HG03442 (cell line): Measurements from ENCODE around the gene FASLG.
"Not testable (repeated sequence)": the region's sequence is repeated elsewhere in the genome, so short reads cannot be mapped to it uniquely, and the experiment has no call there.

Source experiments
- ATAC-seq: cut with Tn5 transposase; IDR thresholded peaks from one replicate; pipeline ENCODE4 v1.9.1; 2021; ENCODE audit warnings: mild to moderate bottlenecking, moderate library complexity; ENCODE audit not compliant: unreplicated experiment

Gene FASLG

GRCh38 chr1:172658871-172659453 is at the start of gene FASLG:
Gene FASLG, plus strand, starts transcription at chr1:172659103. Its CDS starts 99 bp downstream, at chr1:172659202.
- no peak for ATAC-seq

- no peak for ATAC-seq
Observed at GRCh38 chr1:172609528-172609927, 49.4 kb upstream of the FASLG start.

- ATAC-seq = no peak
Observed at GRCh38 chr1:172612478-172612877, 46.4 kb upstream of the FASLG start.

GRCh38 chr1:172613294-172613693 is 45.6 kb upstream of the FASLG start:
- ATAC-seq = no peak

GRCh38 chr1:172616195-172616594 is 42.7 kb upstream of the FASLG start:
- ATAC-seq = no peak

- no peak for ATAC-seq
Observed at GRCh38 chr1:172616636-172617035, 42.3 kb upstream of the FASLG start.

- ATAC-seq = not testable (repeated sequence)
Observed at GRCh38 chr1:172620603-172621002, 38.3 kb upstream of the FASLG start.

- no peak for ATAC-seq
Observed at GRCh38 chr1:172622541-172622940, 36.4 kb upstream of the FASLG start.

- ATAC-seq = no peak
Observed at GRCh38 chr1:172623748-172624147, 35.2 kb upstream of the FASLG start.

- no peak for ATAC-seq
Observed at GRCh38 chr1:172626845-172627244, 32.1 kb upstream of the FASLG start.

GRCh38 chr1:172627702-172628101 is 31.2 kb upstream of the FASLG start:
- no peak for ATAC-seq

GRCh38 chr1:172628401-172628800 is 30.5 kb upstream of the FASLG start:
- ATAC-seq = no peak

GRCh38 chr1:172629170-172629569 is 29.7 kb upstream of the FASLG start:
- no peak for ATAC-seq

- ATAC-seq = no peak
Observed at GRCh38 chr1:172629638-172630037, 29.3 kb upstream of the FASLG start.

- no peak for ATAC-seq
Observed at GRCh38 chr1:172630056-172630818, 28.7 kb upstream of the FASLG start.

GRCh38 chr1:172630868-172631267 is 28.0 kb upstream of the FASLG start:
- ATAC-seq = no peak

GRCh38 chr1:172637522-172637921 is 21.4 kb upstream of the FASLG start:
- no peak for ATAC-seq

- ATAC-seq = no peak
Observed at GRCh38 chr1:172638249-172638648, 20.7 kb upstream of the FASLG start.

GRCh38 chr1:172638885-172639831 is 19.7 kb upstream of the FASLG start:
- peak; percentile 84 for ATAC-seq

GRCh38 chr1:172640111-172640510 is 18.8 kb upstream of the FASLG start:
- ATAC-seq = no peak

GRCh38 chr1:172641492-172641891 is 17.4 kb upstream of the FASLG start:
- no peak for ATAC-seq
